NOMO-1 (cell line): ENCODE measurements around the gene CDK2AP2.
"Not testable (repeated sequence)": the region's sequence is repeated elsewhere in the genome, so short reads cannot be mapped to it uniquely, and the experiment has no call there.

ENCODE experiments used
- DNase-seq, 2 experiments: peaks; one replicate each; lab custom pipeline; 2025; ENCODE audit not compliant: unreplicated experiment in 2 of 2; lab: John Stamatoyannopoulos, UW

CDK2AP2 gene

DNA sequence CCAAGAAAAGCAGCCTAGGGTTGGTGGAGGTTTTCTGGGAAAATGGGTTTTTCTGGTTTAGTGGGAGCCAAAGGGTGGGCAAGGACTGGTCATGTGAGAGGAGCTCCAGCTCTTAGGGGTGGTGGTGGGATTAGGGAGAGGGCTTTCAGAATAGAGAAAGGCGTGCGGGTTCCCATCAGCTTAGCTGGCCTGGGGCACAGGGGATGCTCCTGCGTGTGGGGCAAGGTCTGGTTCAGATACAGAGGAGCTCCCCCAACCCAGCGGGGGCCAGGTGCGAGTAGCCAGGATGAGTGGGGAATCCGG lies 39.6 kb downstream of the CDK2AP2 start:
- DNase-seq: no peak

DNA sequence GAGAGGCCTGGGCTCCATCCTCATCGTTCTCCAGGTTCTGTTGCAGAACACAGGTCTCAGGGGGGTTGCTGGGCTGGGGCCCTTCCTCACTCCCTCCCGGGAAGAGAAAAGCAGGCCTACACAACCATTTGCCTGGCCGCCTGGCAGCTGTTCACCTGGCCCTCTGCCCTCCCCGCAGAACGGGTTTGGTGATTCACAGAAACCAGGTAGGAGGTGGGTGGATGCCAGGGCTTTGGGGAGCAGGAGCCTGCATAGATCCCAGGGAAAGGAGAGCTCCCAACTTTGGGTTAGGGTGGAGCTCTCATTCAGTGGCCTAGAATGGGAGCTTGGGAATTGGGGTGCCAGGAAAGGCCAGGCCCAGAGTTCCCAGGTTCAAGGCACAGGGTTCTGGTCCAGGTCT lies 39.9 kb downstream of the CDK2AP2 start:
- no peak for DNase-seq

DNA sequence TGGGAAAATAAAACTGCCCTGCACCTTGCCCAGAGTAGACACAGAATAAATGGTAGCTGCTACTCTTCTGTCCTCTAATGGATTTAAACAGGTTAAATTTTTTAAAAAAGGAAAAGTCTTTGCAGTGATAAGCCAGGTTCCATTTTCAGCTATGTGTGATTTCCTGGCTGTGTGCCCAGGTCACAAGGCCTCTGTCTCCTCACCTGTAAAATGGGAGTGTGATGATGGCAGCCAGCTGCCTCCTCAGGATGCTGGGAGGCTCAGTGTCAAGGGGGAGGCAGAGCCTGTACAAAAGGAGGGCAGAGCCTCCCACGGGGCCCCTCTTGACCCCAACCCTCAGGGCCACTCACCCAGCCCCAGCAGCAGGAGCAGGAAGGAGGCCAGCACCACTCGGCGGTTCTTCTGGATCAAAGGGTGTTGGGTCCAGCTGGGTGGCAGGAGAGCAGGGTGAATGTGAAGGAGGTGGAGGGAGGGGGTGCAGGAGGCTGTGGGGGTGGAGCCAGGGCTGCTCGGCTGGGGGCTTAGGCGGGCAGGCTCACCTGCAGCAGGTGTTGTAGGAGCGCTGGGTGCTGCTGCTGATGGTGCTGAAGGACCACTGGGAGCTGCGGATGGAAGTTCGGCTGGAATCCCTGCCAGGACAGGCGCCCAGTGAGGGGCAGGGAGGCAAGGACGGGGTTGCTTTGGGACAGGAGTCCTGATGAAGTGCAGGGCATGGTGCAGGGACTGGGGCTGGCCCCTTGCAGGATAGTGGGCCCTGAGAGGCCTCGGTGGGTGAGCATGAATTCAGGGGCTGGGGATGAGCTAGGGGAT lies 40.8 kb downstream of the CDK2AP2 start:
- DNase-seq: no peak

- no peak for DNase-seq
Observed at GRCh38 chr11:67466367-67466766, 41.6 kb downstream of the CDK2AP2 start.

- DNase-seq: not testable (repeated sequence)
Observed at GRCh38 chr11:67465530-67465929, 42.4 kb downstream of the CDK2AP2 start.

DNA sequence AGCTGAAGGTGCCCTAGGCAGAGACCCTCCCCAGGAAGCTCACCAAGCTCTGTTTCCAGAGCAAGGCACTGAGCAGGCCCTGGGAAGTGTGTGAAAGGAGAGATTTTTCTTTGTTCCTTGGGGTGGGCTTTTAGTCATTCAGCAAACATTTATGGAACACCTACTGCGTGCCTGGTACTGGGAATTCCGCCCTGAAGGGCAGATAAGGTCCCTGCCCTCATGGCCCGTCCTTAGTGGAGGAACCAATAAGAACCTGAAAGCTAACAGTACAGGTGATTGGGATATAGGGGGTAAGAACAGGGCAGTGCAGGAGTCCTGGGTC lies 42.8 kb downstream of the CDK2AP2 start:
- no peak for DNase-seq

- DNase-seq: peak; percentile 92 to 93
Observed at GRCh38 chr11:67464411-67465188, 43.4 kb downstream of the CDK2AP2 start.

DNA sequence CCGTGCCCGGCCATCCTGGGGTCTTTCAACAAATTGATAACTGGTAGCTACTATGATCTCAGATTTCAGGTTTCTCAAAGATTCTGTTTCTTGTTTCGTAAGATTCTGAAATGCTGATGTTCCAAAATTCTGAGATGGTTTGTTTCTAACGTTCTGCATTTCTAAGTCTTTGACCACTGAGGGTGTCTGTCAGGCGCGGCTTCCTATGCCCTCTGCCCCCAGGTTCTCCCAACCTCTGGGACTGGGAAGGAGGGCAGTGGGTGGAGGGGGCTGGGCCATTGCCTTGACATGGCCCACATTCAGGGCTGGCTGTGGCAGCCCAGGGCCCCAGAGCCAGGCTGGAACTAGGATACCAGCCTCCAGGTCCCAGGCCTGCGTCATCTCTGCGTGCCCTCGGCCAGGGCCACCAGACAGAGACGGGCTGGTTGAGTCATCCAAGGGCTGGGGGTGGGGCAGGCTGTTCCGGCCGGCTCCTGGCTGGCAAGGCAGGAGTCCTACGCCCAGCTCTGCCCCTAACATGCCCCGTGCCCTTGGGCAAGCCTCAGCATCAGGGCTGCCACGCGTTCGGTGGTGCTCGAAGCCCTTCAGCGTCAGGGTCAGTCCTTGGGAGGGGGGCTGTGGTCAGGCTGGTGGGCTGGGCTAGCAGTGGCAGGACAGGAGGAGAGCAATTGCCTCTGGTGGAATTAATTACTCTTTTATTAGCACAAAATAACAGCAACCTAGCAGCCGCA lies 44.1 kb downstream of the CDK2AP2 start:
- peak; percentile 78 to 92 for DNase-seq

GRCh38 chr11:67463186-67463585 lies 44.8 kb downstream of the CDK2AP2 start:
- no peak for DNase-seq

DNA sequence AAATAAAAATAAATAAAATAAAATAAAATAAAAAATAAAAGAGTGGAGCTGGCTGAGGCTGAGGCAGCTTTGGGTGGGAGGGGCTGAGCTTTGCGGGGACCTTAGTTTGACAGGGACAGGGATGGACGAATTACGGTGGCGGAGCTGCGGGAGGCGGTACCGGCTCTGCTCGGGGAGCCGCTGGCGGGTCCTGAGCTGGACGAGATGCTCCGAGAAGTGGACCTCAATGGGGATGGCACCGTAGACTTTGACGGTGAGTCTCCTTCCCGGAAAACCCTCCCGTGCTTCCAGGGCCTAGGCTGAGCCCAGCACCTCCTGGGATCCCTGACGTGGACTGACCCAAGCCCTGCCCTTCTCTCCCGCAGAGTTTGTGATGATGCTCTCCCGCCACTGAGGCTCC lies 49.7 kb downstream of the CDK2AP2 start:
- DNase-seq: no peak

GRCh38 chr11:67457453-67457852 lies 50.5 kb downstream of the CDK2AP2 start:
- no peak for DNase-seq
